GM18909 (cell line): ENCODE data around the gene CKS2.
"Not testable (repeated sequence)": the region's sequence is repeated elsewhere in the genome, so short reads cannot be mapped to it uniquely, and the experiment has no call there.

Source experiments
- ATAC-seq: cut with Tn5 transposase; IDR thresholded peaks from one replicate; pipeline ENCODE4 v1.9.1; 2021; ENCODE audit warnings: mild to moderate bottlenecking; ENCODE audit not compliant: unreplicated experiment, poor library complexity

Gene CKS2

DNA sequence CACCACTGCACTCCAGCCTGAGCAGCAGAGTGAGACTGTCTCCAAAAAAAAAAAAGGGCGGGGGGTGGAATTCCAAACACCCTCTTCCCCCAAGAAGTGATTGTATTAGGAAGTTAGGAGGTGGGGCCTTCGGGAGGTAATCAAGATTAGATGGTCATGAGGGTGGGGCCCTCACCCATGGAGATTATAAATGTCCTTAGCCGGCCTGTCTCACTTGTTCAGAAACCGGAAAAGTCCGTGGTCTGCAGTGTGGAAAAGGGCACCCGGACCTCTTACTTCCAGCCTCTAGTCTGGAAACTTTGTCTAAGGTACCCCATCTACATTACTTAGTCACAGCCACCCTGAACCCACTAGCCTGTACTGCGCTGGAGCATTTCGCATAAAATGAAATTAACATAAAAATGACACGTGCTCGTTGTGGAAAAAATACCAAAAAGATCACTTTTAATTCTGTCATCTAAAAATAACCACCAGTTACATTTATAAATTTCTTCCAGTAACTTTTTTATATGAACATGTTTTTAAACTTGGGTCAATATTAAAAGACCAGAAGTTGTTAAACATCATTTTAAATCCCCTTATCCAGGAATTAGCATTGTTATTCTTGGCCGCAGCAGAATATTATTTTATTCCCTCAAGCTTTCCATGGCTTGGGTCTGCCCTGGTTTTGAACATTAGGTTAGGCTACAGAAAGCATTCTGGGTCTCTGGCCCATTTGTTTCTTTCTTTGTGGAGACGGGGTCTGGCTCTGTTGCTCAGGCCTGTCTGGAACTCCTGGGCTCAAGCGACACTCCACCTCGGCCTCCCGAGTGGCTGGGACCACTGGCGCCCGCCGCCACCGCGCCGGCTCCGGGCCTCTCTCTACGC lies 1.2 kb upstream of the CKS2 start:
- no peak for ATAC-seq

DNA sequence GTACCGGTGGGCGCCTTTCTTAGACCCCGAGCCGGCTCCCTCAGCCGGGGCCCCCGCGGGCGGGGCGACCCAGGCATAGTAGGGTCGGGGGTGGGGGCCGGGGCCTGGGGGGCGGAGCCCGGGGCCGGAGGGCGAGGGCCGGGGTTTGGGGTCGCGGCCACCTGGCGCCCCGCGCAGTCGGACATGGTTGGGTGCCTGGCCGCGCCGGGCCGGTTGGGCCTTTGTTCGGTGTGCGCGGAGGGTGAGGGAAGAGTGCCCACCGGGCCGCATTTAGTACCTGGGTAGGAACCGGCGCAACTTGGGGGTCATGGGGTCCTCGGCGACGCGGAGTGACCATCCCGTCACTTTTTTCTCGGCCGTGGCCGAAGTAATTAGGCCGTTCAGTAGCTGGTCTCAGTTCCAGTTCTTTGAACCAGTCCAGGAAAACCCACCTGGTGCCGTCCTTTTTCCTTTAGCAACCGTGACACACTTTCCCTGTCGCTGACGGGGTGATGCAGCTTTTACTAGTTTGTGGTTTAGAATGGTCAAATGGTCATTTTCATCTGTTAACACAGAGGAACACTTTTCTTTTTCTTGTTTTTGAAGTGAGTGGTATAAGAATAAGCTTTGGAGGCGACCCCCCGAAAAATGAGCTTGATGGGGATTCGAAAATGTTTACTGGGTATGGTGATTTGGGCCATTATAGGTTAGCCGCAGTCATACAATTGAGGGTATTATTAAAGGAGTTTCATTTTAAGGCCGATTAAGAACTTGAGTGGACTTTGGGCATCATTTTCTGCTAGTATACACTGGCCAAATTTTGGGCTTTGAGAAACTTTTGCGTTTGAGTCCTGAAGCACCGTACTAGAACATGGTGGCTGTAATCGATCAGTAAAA lies 589 bp downstream of the CKS2 start:
- peak; percentile 1 for ATAC-seq

DNA sequence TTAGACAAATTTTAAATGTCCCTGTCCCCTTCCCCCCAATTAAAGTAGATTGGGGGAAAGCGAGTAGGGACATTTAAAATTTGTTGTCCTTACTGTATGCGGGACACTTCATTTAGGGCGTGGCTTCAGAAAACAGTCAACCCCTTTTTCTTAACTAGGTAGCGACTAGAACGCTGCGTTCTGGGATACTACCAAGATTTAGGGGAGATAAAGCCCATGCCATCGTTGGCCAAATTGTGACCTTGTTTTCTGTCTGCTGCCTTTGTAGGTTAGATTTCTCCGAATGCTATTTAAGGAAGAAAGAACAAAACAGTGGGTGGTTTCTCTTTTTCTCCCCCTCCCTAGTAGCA lies 1.2 kb downstream of the CKS2 start:
- ATAC-seq = no peak

DNA sequence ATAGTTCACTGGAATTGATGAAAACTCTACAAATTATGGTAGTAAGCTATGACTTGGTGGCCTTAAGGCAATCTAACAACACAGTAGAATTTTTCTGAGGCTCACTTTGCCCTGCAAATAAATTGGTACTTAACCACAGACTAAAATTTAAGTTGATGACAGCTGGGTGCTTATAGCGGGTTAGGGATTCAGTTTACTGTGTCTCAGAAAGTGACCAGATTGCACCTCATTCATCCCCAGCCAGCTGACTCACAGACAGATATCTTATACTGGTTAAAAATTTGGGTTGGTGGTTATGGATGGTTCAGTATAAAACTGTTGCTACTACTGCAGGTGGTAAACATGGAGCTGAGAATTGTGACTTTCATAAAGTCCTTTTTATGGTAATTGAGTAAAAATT lies 2.8 kb downstream of the CKS2 start:
- ATAC-seq = no peak

DNA sequence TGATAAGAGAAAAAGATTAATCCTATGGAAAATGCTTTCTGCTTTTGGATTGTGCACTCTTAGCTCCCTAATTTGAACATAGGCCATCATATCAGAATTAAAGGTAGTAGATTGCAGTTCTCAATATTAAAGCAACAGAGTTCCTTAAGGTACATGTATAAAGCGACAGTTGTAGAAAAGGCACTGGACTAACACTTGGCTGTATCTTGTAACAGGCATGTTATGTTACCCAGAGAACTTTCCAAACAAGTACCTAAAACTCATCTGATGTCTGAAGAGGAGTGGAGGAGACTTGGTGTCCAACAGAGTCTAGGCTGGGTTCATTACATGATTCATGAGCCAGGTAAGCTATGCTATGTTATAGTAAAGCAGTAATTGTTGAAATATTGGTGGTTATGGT lies 4.0 kb downstream of the CKS2 start:
- ATAC-seq = no peak

DNA sequence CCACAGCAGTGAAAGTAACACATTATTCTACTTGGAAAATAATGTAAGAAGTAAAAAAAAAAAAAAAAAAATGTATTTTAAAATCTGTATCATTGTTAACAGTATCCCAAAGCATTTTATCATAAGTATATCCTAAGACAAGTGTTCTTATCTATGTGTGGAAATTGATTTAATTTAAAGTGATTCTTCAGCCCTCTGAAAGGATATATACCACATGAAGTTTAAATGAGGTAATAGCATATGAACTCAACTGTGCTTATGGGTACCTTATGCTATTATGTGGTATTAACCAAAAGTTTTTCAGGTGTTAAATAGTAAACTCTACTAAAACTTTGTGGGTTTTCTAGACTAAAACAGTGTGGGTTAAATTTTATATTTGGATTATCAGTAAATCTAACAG lies 4.5 kb downstream of the CKS2 start:
- ATAC-seq = no peak

DNA sequence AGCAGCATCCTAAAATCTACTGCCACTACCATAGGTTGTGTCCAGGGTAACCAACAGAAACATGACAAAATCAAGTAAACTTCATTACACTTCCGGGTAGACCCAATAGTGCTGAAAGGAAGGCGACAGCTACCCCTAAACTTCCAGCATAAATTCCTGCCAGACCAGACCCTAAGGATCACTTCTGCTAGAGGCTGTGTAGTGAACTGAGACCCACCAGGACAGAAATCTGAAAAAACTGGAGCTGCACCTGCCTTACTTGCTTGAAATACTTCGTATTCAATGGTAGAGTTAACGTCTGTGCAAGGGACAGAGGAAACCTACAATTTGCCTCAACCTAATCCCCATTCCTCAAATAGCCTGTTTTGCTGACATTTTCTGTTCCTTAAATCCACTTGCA lies 6.3 kb downstream of the CKS2 start:
- no peak for ATAC-seq

DNA sequence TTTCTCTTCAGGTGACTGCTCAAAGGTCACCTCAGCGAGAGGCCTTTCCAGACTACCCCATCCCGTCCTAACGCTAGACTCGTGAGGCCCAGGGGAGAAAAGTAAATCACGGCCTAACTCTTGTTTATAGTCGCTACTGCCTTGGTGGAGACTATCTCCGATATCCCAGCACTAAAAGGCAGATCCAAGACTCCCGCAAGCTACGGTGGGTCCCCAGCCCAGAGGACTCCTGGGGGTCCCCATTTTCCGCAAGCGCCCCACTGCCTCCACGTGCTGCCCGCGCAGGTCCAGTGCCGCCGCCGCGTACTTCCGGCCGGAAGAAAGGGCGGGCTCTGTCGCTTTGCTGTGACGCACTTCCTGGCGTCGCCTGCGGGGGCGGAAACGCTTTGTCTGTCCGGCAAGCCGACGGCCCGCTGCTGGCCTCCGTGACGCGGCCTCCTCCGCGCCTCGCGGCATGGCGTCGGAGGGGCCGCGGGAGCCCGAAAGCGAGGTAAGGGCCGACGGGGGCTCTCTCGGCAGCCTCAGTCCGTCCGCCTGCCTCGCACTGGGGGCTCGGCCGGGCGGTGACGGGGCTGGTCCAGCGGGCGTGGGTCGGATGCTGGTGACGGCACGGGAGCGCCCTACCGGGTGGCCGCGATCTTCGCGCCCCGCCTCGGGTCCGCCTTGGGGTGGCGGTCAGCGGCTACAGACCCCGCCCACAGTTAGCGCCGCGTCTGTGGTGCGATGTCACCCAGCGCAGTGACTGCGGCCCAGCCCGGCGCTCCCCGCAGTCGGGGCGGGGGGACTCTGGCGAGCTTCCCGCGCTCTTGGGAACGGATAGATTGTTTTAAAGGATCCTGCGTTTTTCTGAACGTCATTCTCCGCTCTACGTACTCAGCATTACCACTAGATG lies 7.4 kb downstream of the CKS2 start, which contains the start of gene SECISBP2:
TSS of gene SECISBP2 (plus strand) at position 378 of the 892 bp plus-strand sequence. CDS start at position 455, 77 bp downstream.
- ATAC-seq = peak; percentile 91

DNA sequence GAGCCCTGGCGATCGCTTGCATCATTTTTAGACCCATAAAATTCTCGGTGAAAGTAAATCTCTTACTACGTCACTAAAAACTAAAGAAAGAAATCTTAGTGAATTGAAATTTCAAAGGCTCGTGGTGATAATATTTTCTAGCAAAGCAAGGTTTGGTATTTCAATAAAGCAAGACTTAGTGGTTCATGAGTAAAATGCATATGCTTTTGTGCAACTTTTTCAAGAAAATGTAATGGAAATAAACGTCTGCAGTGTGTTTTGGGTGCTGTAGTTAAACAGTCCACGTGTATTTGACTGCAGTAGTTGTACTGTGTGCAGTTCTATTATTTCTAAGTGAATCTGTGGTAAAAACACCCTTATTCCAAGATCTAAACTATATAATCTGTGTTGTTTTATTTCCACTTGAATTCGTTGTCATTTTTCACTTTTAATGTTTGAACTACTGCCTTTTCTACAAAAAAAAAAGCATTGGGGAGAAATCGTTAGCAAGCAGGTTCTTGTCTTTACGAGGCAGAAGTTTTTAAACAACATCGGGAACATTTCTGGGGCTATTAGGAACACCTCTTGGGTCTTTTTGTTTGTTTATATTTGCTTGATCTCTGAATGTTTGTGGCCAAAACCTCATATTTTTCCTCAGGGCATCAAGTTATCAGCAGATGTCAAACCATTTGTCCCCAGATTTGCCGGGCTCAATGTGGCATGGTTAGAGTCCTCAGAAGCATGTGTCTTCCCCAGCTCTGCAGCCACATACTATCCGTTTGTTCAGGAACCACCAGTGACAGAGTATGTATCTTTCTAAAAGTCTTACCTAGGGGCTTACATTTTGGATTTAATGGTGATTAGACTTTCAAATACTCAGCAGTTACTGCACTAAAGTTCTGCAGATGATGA lies 8.3 kb downstream of the CKS2 start:
- no peak for ATAC-seq

DNA sequence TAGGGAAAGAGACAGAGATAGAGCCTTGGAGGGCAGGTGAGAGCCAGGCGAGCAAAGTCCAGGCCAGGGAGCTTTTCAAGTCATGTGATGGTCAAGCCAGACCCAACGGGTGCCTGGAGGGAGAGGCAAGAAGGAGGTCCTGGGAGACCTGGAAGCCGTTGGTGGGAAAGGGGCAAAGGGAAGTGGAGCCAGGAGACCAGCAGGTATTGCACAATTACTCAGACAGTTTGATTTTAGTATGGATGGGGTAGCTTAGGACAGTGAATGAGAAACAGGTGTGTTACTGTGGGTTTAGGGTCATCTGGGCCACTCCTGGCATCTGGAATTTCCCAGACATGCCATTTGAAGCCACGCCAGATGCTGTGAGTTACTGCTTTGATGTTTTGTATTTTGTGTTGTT lies 12.4 kb downstream of the CKS2 start:
- ATAC-seq = no peak

DNA sequence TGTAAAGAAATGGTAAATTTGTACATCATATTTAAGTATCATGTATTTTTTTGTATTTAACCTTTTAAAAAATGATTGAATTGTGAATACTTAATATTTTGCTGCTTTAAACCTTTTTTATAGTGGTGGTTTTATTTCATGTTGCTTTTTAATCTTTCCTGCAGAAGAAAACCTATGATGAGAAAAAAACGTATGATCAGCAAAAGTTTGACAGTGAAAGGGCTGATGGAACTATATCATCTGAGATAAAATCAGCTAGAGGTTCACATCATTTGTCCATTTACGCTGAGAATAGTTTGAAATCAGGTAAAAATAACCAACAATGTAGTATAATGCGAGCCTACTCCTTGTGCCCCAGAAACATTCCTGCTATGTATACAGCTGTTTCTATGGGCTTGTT lies 14.7 kb downstream of the CKS2 start:
- no peak for ATAC-seq

DNA sequence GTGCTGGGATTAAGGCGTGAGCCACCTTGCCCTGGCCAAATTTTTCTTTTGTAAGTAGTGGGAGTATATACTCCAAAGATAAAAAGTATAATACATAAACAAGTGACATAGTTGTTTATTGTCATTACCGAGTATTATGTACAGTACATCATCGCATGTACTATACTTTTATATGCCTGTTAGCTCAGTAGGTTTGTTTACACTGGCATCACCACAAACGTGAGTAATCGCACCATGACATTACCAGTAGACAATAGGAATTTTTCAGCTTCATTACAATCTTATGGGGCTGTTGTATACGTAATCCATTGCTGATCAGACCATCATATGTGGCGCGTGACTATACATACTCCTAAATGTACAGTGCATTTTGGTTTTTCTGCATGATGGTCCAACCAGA lies 17.1 kb downstream of the CKS2 start:
- ATAC-seq = no peak

DNA sequence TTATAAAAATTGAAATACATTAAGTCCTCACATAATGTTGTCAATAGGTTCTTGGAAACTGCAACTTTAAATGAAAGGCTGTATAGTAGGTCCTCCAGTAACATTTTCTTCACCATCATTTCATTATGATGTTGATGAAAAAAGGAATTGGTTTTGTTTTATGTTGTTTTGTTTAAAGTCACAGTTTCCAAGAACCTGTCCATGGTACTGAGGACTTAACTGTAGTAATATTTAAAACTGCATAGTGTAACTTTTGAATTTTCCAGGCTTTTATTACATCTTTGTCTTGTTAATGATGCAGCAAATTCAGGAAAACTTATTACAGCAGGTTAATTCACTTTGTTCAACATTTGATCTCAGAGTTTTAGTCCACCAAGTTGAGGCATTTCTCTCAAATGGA lies 18.9 kb downstream of the CKS2 start:
- ATAC-seq = no peak

DNA sequence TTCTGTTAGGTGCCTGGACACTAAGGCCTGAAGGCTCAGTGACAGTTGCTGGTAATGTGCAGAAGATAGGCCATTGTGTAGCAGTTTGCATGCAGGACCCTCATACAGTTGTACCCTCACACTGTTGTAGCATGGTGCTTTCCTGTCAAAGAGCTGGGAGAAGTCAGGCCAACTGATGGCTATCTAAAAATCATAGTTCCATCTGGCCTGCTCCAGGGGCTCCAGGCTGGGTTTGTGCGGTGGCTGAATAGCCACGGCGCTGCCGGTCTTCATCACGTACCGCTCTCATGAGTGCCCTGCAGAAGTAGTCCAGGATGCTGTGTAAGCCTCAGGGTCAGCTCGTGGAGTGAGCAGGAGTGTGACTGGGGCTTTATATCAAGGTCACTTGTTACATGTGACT lies 19.5 kb downstream of the CKS2 start:
- ATAC-seq = no peak

DNA sequence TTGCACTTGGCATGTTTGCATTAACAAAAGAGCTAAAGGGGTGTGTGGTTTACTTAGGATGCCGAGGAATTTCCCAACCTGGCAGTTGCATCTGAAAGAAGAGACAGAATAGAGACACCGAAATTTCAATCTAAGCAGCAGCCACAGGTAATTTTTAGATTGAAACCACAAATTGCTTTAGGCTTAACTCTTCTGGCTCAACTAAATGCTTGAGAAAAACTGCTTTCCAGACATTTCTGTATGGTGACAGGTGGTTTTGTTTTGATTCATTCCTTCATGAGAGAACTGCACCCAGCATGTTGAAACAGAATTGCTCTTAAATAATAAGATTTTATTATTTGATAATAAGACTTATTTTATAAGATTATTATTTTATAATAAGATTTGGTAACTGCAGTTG lies 28.8 kb downstream of the CKS2 start:
- no peak for ATAC-seq

DNA sequence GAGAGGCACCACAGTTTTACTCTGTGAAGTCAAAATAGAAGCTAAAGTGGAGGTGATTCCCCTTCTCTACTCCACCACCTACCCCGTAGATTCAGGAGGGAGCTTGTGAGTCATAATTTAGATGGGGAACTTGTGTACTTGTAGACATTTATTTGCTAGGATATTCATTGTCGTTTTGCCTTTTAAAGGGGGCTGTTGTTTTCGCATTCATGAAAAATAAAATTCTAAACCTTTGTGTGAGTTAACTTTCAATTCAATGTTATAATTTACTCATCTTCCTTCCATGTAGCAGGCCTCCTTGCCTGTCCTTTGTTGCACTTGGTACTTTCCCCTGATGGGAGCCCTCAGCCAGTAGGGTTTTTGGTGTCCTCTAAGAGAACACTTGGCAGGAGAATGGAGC lies 29.3 kb downstream of the CKS2 start:
- peak; percentile 69 for ATAC-seq

DNA sequence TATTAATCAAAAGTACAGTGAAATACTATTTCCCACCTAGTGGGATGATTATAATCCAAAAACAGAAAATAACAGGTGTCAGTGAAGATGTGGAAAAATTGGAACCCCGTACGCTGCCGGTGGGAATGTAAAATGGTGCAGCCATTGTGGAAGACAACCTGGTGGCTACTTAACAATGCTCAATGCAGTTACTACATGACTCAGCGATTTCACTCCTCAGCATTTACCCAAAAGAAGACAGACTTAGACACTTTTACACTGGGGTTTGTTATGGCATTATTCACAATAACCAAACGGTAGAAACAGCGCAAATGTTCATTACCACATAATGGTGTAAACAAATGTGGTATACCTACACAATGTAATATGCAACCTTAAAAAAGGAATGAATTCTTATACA lies 31.2 kb downstream of the CKS2 start:
- no peak for ATAC-seq

DNA sequence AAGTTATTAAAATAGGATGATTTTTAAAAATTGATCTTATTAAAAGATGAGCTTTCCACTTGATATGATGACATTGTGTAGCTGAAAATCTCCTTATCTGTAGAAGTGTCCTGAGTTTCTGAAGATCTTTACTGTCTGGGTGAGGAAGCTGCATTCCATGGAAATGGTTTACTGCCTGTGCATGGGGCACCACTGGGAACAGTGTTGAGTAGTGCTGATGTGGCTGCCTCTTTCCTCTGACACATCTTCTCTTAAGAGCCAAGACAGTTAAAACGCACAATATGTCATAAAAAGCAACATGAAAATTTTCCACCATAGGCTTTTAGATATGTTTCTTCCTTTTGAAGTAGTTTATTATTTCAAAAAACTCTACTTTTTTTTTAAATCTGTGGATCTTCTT lies 32.0 kb downstream of the CKS2 start:
- no peak for ATAC-seq

DNA sequence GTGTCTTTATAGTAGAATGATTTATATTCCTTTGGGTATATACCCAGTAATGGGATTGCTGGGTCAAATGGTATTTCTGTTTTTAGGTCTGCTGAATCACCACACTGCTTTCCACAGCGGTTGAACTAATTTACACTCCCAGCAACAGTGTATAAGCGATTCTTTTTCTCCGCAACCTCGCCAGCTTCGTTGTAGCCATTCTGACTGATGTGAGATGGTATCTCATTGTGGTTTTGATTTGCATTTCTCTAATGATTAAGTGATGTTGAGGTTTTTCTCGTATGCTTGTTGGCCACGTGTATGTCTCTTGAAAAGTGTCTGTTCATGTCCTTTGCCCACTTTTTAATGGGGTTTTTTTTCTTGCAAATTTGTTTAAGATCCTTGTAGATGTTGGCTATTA lies 32.8 kb downstream of the CKS2 start:
- not testable (repeated sequence) for ATAC-seq

DNA sequence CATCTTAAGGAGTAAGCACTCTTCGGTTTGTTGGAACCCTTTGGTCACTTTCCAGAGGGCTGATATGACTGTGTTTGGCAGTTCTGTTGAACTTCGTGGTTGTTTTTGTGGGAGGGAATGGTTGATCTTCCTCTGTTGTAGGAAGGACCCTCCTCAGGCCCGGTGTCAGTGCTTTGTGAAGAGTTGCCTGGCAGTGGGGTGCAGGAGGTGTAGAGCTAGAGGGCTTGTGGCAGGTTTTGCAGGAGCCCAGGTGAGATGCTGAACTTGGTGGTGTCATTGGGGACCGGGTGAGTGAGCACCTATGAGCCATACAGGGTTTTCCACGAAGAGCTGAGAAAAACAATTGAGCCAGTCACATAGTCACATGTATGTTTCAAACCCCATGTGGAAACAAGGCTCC lies 34.5 kb downstream of the CKS2 start:
- ATAC-seq = no peak
